ENCODE results near the gene TBX21.

Gene TBX21

GRCh38 chr17:47687748-47688147 is 45.3 kb upstream of the TBX21 start:
- no peak overlapping the region for H3K9ac ChIP-seq (ENCODE audit: low read depth, low read length, poor library complexity)
- H3K27me3 ChIP-seq (ENCODE audit: control insufficient read depth in 3 of 3, insufficient read depth in 3 of 3, low read depth in 1 of 3, low read length in 3 of 3), result peaks cover 0 to 1% (median 0%) of the 10 kb centered on the region in 3 experiments
- no peak overlapping the region for H2AFZ ChIP-seq (ENCODE audit: low read length)
- no peak overlapping the region for H2BK12ac ChIP-seq (ENCODE audit: low read length)
- H3K4me2 ChIP-seq (ENCODE audit: insufficient read depth, low read length, poor library complexity, severe bottlenecking), result no peak overlapping the region
- H3K4me1 ChIP-seq (ENCODE audit: control insufficient read depth in 2 of 2, insufficient read depth in 1 of 2, low read depth in 1 of 2, low read length in 2 of 2), result peaks cover 3 to 15% of the 10 kb centered on the region in 2 donors
- WGBS, 2 donors (ENCODE audit: extremely low coverage in 2 of 2, insufficient read length in 2 of 2, insufficient replicate concordance in 1 of 2), result no CpG with 5 or more reads among the region's 1 CpG
- no peak overlapping the region for H2BK15ac ChIP-seq (ENCODE audit: low read length)
- no peak overlapping the region for H2BK5ac ChIP-seq (ENCODE audit: low read length)
- H3K79me1 ChIP-seq (ENCODE audit: low read depth, low read length), result no peaks in the 10 kb centered on the region
- H3K23ac ChIP-seq (ENCODE audit: low read depth, low read length, poor library complexity), result no peak overlapping the region
- no peak overlapping the region for H4K91ac ChIP-seq (ENCODE audit: low read depth, low read length, poor library complexity)
- H2AK5ac ChIP-seq (ENCODE audit: low read depth, low read length), result no peak overlapping the region
- H2BK120ac ChIP-seq (ENCODE audit: low read depth, low read length), result no peak overlapping the region
- no peak overlapping the region for H4K8ac ChIP-seq (ENCODE audit: low read depth, low read length)
- H3K14ac ChIP-seq (ENCODE audit: low read length), result no peak overlapping the region
- no peak overlapping the region for H3K4ac ChIP-seq (ENCODE audit: low read length)
- peaks cover 7 to 47% of the 10 kb centered on the region in 2 donors for H3K36me3 ChIP-seq (replicated peaks in 1 of 2; ENCODE audit: control insufficient read depth in 2 of 2, insufficient read depth in 2 of 2, low read length in 2 of 2)
- no peak overlapping the region for H3K4me3 ChIP-seq (ENCODE audit: low read length in 2 of 2)
- H3K9me3 ChIP-seq (replicated peaks in 1 of 2; ENCODE audit: control insufficient read depth in 2 of 2, insufficient read depth in 1 of 2, low read depth in 1 of 2, low read length in 2 of 2), result no peaks in the 10 kb centered on the region
- H3K27ac ChIP-seq (replicated peaks; ENCODE audit: low read length), result peak overlapping the region; percentile 68
- no peak for DNase-seq (ENCODE audit: low spot score)
- H3K18ac ChIP-seq (ENCODE audit: low read length), result no peak overlapping the region

GRCh38 chr17:47690121-47690520 is 42.9 kb upstream of the TBX21 start:
- DNase-seq (ENCODE audit: low spot score), result no peak
- Histone ChIP-seq H3K36me3 (replicated peaks in 1 of 2; ENCODE audit: control insufficient read depth in 2 of 2, insufficient read depth in 2 of 2, low read length in 2 of 2) (peaks cover 2 to 24% of the 10 kb centered on the region in 2 donors), H2AK5ac (ENCODE audit: low read depth, low read length) (peak overlapping the region; percentile 51), H2BK120ac (ENCODE audit: low read depth, low read length) (no peak overlapping the region), H3K23ac (ENCODE audit: low read depth, low read length, poor library complexity) (no peak overlapping the region), H3K9ac (ENCODE audit: low read depth, low read length, poor library complexity) (no peak overlapping the region), H3K9me3 (replicated peaks in 1 of 2; ENCODE audit: control insufficient read depth in 2 of 2, insufficient read depth in 1 of 2, low read depth in 1 of 2, low read length in 2 of 2) (no peaks in the 10 kb centered on the region), H2BK15ac (ENCODE audit: low read length) (no peak overlapping the region), H3K4me3 (ENCODE audit: low read length in 2 of 2) (no peak overlapping the region), H3K27ac (replicated peaks; ENCODE audit: low read length) (no peak overlapping the region), H2BK5ac (ENCODE audit: low read length) (no peak overlapping the region), H3K4me2 (ENCODE audit: insufficient read depth, low read length, poor library complexity, severe bottlenecking) (no peak overlapping the region), H3K27me3 (ENCODE audit: control insufficient read depth in 3 of 3, insufficient read depth in 3 of 3, low read depth in 1 of 3, low read length in 3 of 3) (peaks cover 0 to 1% (median 0%) of the 10 kb centered on the region in 3 experiments), H2AFZ (ENCODE audit: low read length) (no peak overlapping the region), H2BK12ac (ENCODE audit: low read length) (no peak overlapping the region), H3K4me1 (ENCODE audit: control insufficient read depth in 2 of 2, insufficient read depth in 1 of 2, low read depth in 1 of 2, low read length in 2 of 2) (peaks cover 13 to 24% of the 10 kb centered on the region in 2 donors), H3K18ac (ENCODE audit: low read length) (no peak overlapping the region), H4K8ac (ENCODE audit: low read depth, low read length) (no peak overlapping the region), H3K14ac (ENCODE audit: low read length) (no peak overlapping the region), H4K91ac (ENCODE audit: low read depth, low read length, poor library complexity) (no peak overlapping the region), H3K79me1 (ENCODE audit: low read depth, low read length) (peaks cover 4% of the 10 kb centered on the region), H3K4ac (ENCODE audit: low read length) (no peak overlapping the region)
- WGBS, 2 donors (ENCODE audit: extremely low coverage in 2 of 2, insufficient read length in 2 of 2, insufficient replicate concordance in 1 of 2), result no CpG with 5 or more reads among the region's 3 CpGs

DNA sequence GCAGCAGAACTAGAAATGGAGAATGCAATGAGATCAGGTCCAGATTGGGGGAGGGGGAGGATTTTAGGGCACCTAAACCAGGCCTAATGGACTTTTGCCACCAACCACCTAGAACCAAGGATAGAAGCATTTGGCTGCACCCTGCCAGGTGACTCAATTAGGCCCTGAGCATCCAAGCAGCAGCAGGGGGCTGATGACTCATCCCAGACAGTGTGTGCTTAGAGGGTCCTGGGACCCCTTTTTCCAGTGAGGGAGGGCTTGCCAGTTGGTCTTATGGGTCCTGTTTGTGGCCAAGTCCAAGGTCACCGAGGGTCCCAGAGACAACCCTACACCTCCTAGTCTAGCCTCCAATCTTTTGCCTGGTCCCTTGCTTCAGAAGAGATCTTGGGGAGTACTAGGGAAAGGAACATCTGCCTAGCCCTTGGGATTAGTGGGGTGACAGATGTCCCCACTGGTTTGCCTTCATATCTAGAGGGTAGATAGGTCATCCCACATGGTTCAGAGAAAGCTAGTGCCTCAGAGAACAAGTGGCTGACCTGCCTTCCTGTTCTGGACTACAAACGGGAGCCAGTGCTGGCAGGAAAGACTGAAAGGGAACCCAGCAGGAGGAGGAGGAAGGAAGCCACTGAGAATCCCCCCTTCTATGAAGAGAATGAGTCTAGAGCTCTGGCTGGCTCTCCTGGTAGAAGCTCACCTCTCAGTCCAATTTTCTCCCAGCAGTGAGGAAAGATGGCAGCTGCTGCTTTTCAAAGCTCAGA is 40.7 kb upstream of the TBX21 start:
- Histone ChIP-seq H2BK120ac (ENCODE audit: low read depth, low read length) (no peak overlapping the region), H3K27ac (replicated peaks; ENCODE audit: low read length) (no peak overlapping the region), H3K27me3 (ENCODE audit: control insufficient read depth in 3 of 3, insufficient read depth in 3 of 3, low read depth in 1 of 3, low read length in 3 of 3) (peaks cover 0 to 1% (median 0%) of the 10 kb centered on the region in 3 experiments), H3K23ac (ENCODE audit: low read depth, low read length, poor library complexity) (no peak overlapping the region), H3K36me3 (replicated peaks in 1 of 2; ENCODE audit: control insufficient read depth in 2 of 2, insufficient read depth in 2 of 2, low read length in 2 of 2) (peaks cover 3 to 9% of the 10 kb centered on the region in 2 donors), H2BK15ac (ENCODE audit: low read length) (no peak overlapping the region), H2AFZ (ENCODE audit: low read length) (peak overlapping the region; percentile 14), H3K4ac (ENCODE audit: low read length) (no peak overlapping the region), H3K14ac (ENCODE audit: low read length) (no peak overlapping the region), H3K9ac (ENCODE audit: low read depth, low read length, poor library complexity) (no peak overlapping the region), H3K79me1 (ENCODE audit: low read depth, low read length) (peaks cover 8% of the 10 kb centered on the region), H3K4me1 (ENCODE audit: control insufficient read depth in 2 of 2, insufficient read depth in 1 of 2, low read depth in 1 of 2, low read length in 2 of 2) (peaks cover 20 to 30% of the 10 kb centered on the region in 2 donors), H4K8ac (ENCODE audit: low read depth, low read length) (no peak overlapping the region), H3K9me3 (replicated peaks in 1 of 2; ENCODE audit: control insufficient read depth in 2 of 2, insufficient read depth in 1 of 2, low read depth in 1 of 2, low read length in 2 of 2) (no peaks in the 10 kb centered on the region), H3K4me3 (ENCODE audit: low read length in 2 of 2) (no peak overlapping the region), H2BK5ac (ENCODE audit: low read length) (no peak overlapping the region), H3K18ac (ENCODE audit: low read length) (no peak overlapping the region), H2BK12ac (ENCODE audit: low read length) (no peak overlapping the region), H3K4me2 (ENCODE audit: insufficient read depth, low read length, poor library complexity, severe bottlenecking) (no peak overlapping the region), H4K91ac (ENCODE audit: low read depth, low read length, poor library complexity) (no peak overlapping the region), H2AK5ac (ENCODE audit: low read depth, low read length) (no peak overlapping the region)
- DNase-seq (ENCODE audit: low spot score), result no peak
- WGBS, 2 donors (ENCODE audit: extremely low coverage in 2 of 2, insufficient read length in 2 of 2, insufficient replicate concordance in 1 of 2), result no CpG with 5 or more reads among the region's 2 CpGs

- DNase-seq (ENCODE audit: low spot score), result no peak
Measured at GRCh38 chr17:47692895-47693730, 39.9 kb upstream of the TBX21 start.

More at GRCh38 chr17:47692895-47693730, 39.9 kb upstream of the TBX21 start:
- Histone ChIP-seq H3K36me3 (replicated peaks in 1 of 2; ENCODE audit: control insufficient read depth in 2 of 2, insufficient read depth in 2 of 2, low read length in 2 of 2) (peaks cover 4 to 6% of the 10 kb centered on the region in 2 donors), H2BK120ac (ENCODE audit: low read depth, low read length) (no peak overlapping the region), H2BK12ac (ENCODE audit: low read length) (no peak overlapping the region), H3K79me1 (ENCODE audit: low read depth, low read length) (peaks cover 8% of the 10 kb centered on the region), H2AFZ (ENCODE audit: low read length) (peak overlapping the region; percentile 88), H3K4ac (ENCODE audit: low read length) (no peak overlapping the region), H2BK15ac (ENCODE audit: low read length) (no peak overlapping the region), H2BK5ac (ENCODE audit: low read length) (peak overlapping the region; percentile 71), H3K4me3 (ENCODE audit: low read length in 2 of 2) (peak overlapping the region; percentile 75 to 77), H3K23ac (ENCODE audit: low read depth, low read length, poor library complexity) (no peak overlapping the region), H3K14ac (ENCODE audit: low read length) (no peak overlapping the region), H4K91ac (ENCODE audit: low read depth, low read length, poor library complexity) (no peak overlapping the region), H3K27me3 (ENCODE audit: control insufficient read depth in 3 of 3, insufficient read depth in 3 of 3, low read depth in 1 of 3, low read length in 3 of 3) (peaks cover 0 to 1% (median 0%) of the 10 kb centered on the region in 3 experiments), H3K4me1 (ENCODE audit: control insufficient read depth in 2 of 2, insufficient read depth in 1 of 2, low read depth in 1 of 2, low read length in 2 of 2) (peaks cover 20 to 24% of the 10 kb centered on the region in 2 donors), H3K27ac (replicated peaks; ENCODE audit: low read length) (peak overlapping the region; percentile 88), H3K4me2 (ENCODE audit: insufficient read depth, low read length, poor library complexity, severe bottlenecking) (peak overlapping the region; percentile 82), H2AK5ac (ENCODE audit: low read depth, low read length) (no peak overlapping the region), H3K9me3 (replicated peaks in 1 of 2; ENCODE audit: control insufficient read depth in 2 of 2, insufficient read depth in 1 of 2, low read depth in 1 of 2, low read length in 2 of 2) (no peaks in the 10 kb centered on the region), H4K8ac (ENCODE audit: low read depth, low read length) (no peak overlapping the region), H3K18ac (ENCODE audit: low read length) (peak overlapping the region; percentile 91), H3K9ac (ENCODE audit: low read depth, low read length, poor library complexity) (no peak overlapping the region)
- no CpG with 5 or more reads among the region's 10 CpGs for WGBS, 2 donors (ENCODE audit: extremely low coverage in 2 of 2, insufficient read length in 2 of 2, insufficient replicate concordance in 1 of 2)

Measured in neuronal stem cell (in vitro differentiated cells).